BJ (cell line): ENCODE results near the gene RFX2. TPM values are rescaled to one million over a fixed set of nuclear protein-coding genes. Genes with fewer than 3 reads are reported as not detected.
"Not testable (repeated sequence)": the region's sequence is repeated elsewhere in the genome, so short reads cannot be mapped to it uniquely, and the experiment has no call there.

Experiments
- CTCF ChIA-PET: fragments of 350-600 bp; formaldehyde crosslinking; extraction: SDS; loops from one replicate; lab custom pipeline; 2021; ENCODE audit warnings: antibody characterized with exemption, inconsistent platforms; lab: Yijun Ruan, JAX
- POLR2A ChIA-PET: fragments of 300-600 bp; sonication (Branson Sonifier 250); formaldehyde crosslinking; extraction: SDS; loops from one replicate; lab custom pipeline; 2021; ENCODE audit warnings: antibody characterized with exemption; lab: Charles Lee
- DNase-seq: peaks from one replicate; pipeline ENCODE4 v3.0.0-alpha.2; 2011; ENCODE audit warnings: low read depth
- H3K27me3 ChIP-seq: 2 replicates; pipeline ENCODE4 v1.6.0; 2011; ENCODE audit warnings: low read length; ENCODE audit not compliant: control insufficient read depth, insufficient read depth
- H3K36me3 ChIP-seq: 2 replicates; pipeline ENCODE4 v1.5.1; 2011; ENCODE audit warnings: low read length; ENCODE audit not compliant: control insufficient read depth, insufficient read depth
- H3K4me3 ChIP-seq: 2 replicates; pipeline ENCODE4 v1.5.1; 2011; ENCODE audit warnings: low read depth, mild to moderate bottlenecking, control low read depth, low read length
- CTCF ChIP-seq: IDR thresholded peaks from 2 replicates; pipeline ENCODE4 v1.5.1; 2011; ENCODE audit warnings: low read depth, mild to moderate bottlenecking, control low read depth, inconsistent platforms, low read length, moderate library complexity; ENCODE audit not compliant: insufficient read depth
- polyA plus RNA-seq: library from polyadenylated mRNA; depleted of rRNA; stranded (reverse); fragments of >200 nt; gene quantifications from 2 replicates; pipeline ENCODE4 v1.2.3, GENCODE V29; 2011

The RFX2 gene
- polyA plus RNA-seq, 1 experiment: 5.7 TPM

GRCh38 chr19:6074709-6075403 is 35.4 kb downstream of the RFX2 start:
- no peak for DNase-seq
- ChIA-PET CTCF (interaction anchor here (0.7 to 2.1 kb wide), 4 partner anchors 27 to 150 kb away, joined by 3 to 5 read pairs (median 4); no protein-coding TSS in a partner anchor), POLR2A (no interaction called here)
- no peak overlapping the region for H3K4me3 ChIP-seq
- H3K27me3 ChIP-seq: no peaks in the 10 kb centered on the region
- no peak for TF ChIP-seq CTCF
- no peaks in the 10 kb centered on the region for H3K36me3 ChIP-seq

GRCh38 chr19:6073858-6074708 is 36.2 kb downstream of the RFX2 start:
- no peaks in the 10 kb centered on the region for H3K36me3 ChIP-seq
- ChIA-PET CTCF (interaction anchor here (0.7 to 2.1 kb wide), 3 partner anchors 9 to 150 kb away, joined by 3 to 5 read pairs (median 3); no protein-coding TSS in a partner anchor), POLR2A (no interaction called here)
- H3K27me3 ChIP-seq: no peaks in the 10 kb centered on the region
- no peak for TF ChIP-seq CTCF
- H3K4me3 ChIP-seq: no peak overlapping the region
- DNase-seq: no peak

- H3K27me3 ChIP-seq, H3K4me3 ChIP-seq, POLR2A ChIA-PET, H3K36me3 ChIP-seq, DNase-seq: not testable (repeated sequence)
- CTCF ChIA-PET: interaction anchor here (1.0 kb wide), 1 partner anchor 8 kb away, joined by 3 read pairs; no protein-coding TSS in a partner anchor
These were observed 37.1 kb downstream of the RFX2 start for GRCh38 chr19:6073233-6073632.

GRCh38 chr19:6071875-6072274 is 38.4 kb downstream of the RFX2 start:
- POLR2A ChIA-PET: no interaction called here
- CTCF ChIA-PET: interaction anchor here (1.7 kb wide), 1 partner anchor 10 kb away, joined by 4 read pairs; no protein-coding TSS in a partner anchor
- DNase-seq: no peak

More at GRCh38 chr19:6071875-6072274, 38.4 kb downstream of the RFX2 start:
- TF ChIP-seq CTCF: no peak
- Histone ChIP-seq H3K4me3 (no peak overlapping the region), H3K36me3 (no peaks in the 10 kb centered on the region), H3K27me3 (no peaks in the 10 kb centered on the region)
